Stimulated activated CD4-positive, alpha-beta T cell treated with anti-CD3 and anti-CD28 coated beads, Interleukin-1b, Interleukin-23, amount 100 ng/mL, for 1 hour (primary cell): ENCODE measurements around the gene ACSF2.
"Not testable (repeated sequence)": the region's sequence is repeated elsewhere in the genome, so short reads cannot be mapped to it uniquely, and the experiment has no call there.

ENCODE experiments used
- DNase-seq, 2 donors: peaks; one replicate each; pipeline ENCODE4 v3.0.0-alpha.2; 2020; ENCODE audit warnings: low read depth in 2 of 2

Gene ACSF2

GRCh38 chr17:50425682-50426471, at the start of gene ACSF2:
Gene ACSF2, plus strand, starts transcription at chr17:50426218. Its CDS starts 44 bp downstream, at chr17:50426262.
- peak; percentile 24 to 50 for DNase-seq

GRCh38 chr17:50379351-50380132, 46.5 kb upstream of the ACSF2 start:
- no peak for DNase-seq

GRCh38 chr17:50380369-50381259, 45.4 kb upstream of the ACSF2 start:
- no peak for DNase-seq

GRCh38 chr17:50381260-50381815, 44.7 kb upstream of the ACSF2 start:
- DNase-seq, result no peak

GRCh38 chr17:50381920-50382319, 44.1 kb upstream of the ACSF2 start:
- DNase-seq, result no peak

- DNase-seq, result no peak
These were observed 43.1 kb upstream of the ACSF2 start for GRCh38 chr17:50382931-50383330.

- DNase-seq, result no peak
These were observed 39.5 kb upstream of the ACSF2 start for GRCh38 chr17:50386510-50386909.

GRCh38 chr17:50388728-50389127, 37.3 kb upstream of the ACSF2 start:
- DNase-seq, result no peak

- no peak for DNase-seq
These were observed 36.5 kb upstream of the ACSF2 start for GRCh38 chr17:50389534-50389933.

- no peak for DNase-seq
These were observed 33.4 kb upstream of the ACSF2 start for GRCh38 chr17:50392621-50393020.

GRCh38 chr17:50393700-50394099, 32.3 kb upstream of the ACSF2 start:
- no peak for DNase-seq

- DNase-seq, result no peak
These were observed 31.3 kb upstream of the ACSF2 start for GRCh38 chr17:50394711-50395110.

- no peak for DNase-seq
These were observed 29.5 kb upstream of the ACSF2 start for GRCh38 chr17:50396261-50397110.

GRCh38 chr17:50397111-50397918, 28.7 kb upstream of the ACSF2 start, which contains the start of gene LRRC59:
Gene LRRC59, minus strand, starts transcription at chr17:50397523. Its CDS starts 206 bp downstream, at chr17:50397317.
- DNase-seq, result peak; percentile 84 to 89

GRCh38 chr17:50397919-50398285, 28.1 kb upstream of the ACSF2 start:
- DNase-seq, result no peak

GRCh38 chr17:50398672-50399071, 27.3 kb upstream of the ACSF2 start:
- not testable (repeated sequence) for DNase-seq

- not testable (repeated sequence) for DNase-seq
These were observed 26.4 kb upstream of the ACSF2 start for GRCh38 chr17:50399591-50399990.

- not testable (repeated sequence) for DNase-seq
These were observed 20.7 kb upstream of the ACSF2 start for GRCh38 chr17:50405351-50405750.

- no peak for DNase-seq
These were observed 19.4 kb upstream of the ACSF2 start for GRCh38 chr17:50406578-50406977.

- DNase-seq, result no peak
These were observed 18.1 kb upstream of the ACSF2 start for GRCh38 chr17:50407921-50408320.
